Peyer's patch (tissue), 4 donors: ENCODE data around the gene RETSAT.
A peak's percentile ranks its signal among the peaks of the same experiment; 100 is the strongest.

Experiments used
- POLR2A ChIP-seq, 2 donors: fragments of 450-650 bp; IDR thresholded peaks; one replicate each; pipeline ENCODE4 v1.5.1; 2017; ENCODE audit warnings: antibody characterized with exemption in 2 of 2, mild to moderate bottlenecking in 2 of 2, moderate library complexity in 2 of 2
- TF ChIP-seq, protein P1 (sequence below), 6 experiments: fragments of 450-650 bp in 4 of 6; fragments of 200-600 bp in 2 of 6; sonication (generic) in 1 of 6; IDR thresholded peaks; one replicate each; pipeline ENCODE4 v1.5.1; 2017 to 2019; ENCODE audit warnings: antibody characterized with exemption in 6 of 6, mild to moderate bottlenecking in 3 of 6, moderate library complexity in 1 of 6

DNA sequence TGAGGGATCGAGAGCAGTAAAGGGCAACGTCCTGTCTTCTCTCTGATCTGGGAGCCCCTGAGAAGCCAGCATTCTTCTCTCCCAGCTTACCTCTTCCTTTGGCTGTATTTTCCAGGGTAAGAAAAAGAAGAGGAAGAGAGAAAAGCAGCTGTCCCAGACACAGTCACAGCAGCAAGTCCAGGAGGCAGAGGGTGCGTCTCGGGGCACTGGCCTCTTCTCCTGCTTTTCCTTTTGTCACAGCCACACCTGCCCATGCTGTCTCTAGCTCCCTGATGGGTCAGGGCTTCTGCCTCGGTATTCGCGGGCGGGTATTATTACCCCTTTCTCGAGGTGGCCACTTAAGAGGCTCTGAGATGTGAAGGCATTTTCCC is 46.8 kb downstream of the RETSAT start:
- TF ChIP-seq, protein P1, sequence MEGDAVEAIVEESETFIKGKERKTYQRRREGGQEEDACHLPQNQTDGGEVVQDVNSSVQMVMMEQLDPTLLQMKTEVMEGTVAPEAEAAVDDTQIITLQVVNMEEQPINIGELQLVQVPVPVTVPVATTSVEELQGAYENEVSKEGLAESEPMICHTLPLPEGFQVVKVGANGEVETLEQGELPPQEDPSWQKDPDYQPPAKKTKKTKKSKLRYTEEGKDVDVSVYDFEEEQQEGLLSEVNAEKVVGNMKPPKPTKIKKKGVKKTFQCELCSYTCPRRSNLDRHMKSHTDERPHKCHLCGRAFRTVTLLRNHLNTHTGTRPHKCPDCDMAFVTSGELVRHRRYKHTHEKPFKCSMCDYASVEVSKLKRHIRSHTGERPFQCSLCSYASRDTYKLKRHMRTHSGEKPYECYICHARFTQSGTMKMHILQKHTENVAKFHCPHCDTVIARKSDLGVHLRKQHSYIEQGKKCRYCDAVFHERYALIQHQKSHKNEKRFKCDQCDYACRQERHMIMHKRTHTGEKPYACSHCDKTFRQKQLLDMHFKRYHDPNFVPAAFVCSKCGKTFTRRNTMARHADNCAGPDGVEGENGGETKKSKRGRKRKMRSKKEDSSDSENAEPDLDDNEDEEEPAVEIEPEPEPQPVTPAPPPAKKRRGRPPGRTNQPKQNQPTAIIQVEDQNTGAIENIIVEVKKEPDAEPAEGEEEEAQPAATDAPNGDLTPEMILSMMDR (IDR thresholded peaks at IDR 0.05) = no peak
- TF ChIP-seq POLR2A (IDR thresholded peaks at IDR 0.05) = peak in 1 of 2 donors; percentile 54
